HAP-1 (cell line): ENCODE results near the gene TCEA2.

Experiments
- DNase-seq, 2 experiments: peaks; one replicate each; pipeline ENCODE4 v3.0.0-alpha.2; 2016 to 2020; ENCODE audit warnings: low spot score in 2 of 2
- H3K27me3 ChIP-seq: fragments of 250-450 bp; sonication (Bioruptor Pico); 2 replicates; pipeline ENCODE4 v1.5.1; 2020; ENCODE audit warnings: low read depth, mild to moderate bottlenecking, moderate library complexity
- H3K36me3 ChIP-seq: fragments of 250-450 bp; sonication (Bioruptor Pico); replicated peaks from 2 replicates; pipeline ENCODE4 v1.5.1; 2020; ENCODE audit warnings: mild to moderate bottlenecking
- H3K4me1 ChIP-seq: fragments of 250-450 bp; sonication (Bioruptor Pico); 2 replicates; pipeline ENCODE4 v1.5.1; 2020; ENCODE audit warnings: mild to moderate bottlenecking
- H3K4me3 ChIP-seq: fragments of 250-450 bp; sonication (Bioruptor Pico); 2 replicates; pipeline ENCODE4 v1.5.1; 2020; ENCODE audit warnings: mild to moderate bottlenecking, moderate library complexity
- H3K9me3 ChIP-seq: fragments of 250-450 bp; sonication (Bioruptor Pico); 2 replicates; pipeline ENCODE4 v1.5.1; 2020; ENCODE audit warnings: mild to moderate bottlenecking, moderate library complexity
- in situ Hi-C: fragments of 300-500 bp; cut with MboI; formaldehyde crosslinking; loops from 3 replicates; pipeline ENCODE4 v1.14.3; 2020; ENCODE audit warnings: low sequenced_read_pairs, inconsistent platforms, mixed read lengths

TCEA2 gene

GRCh38 chr20:64099880-64100565 lies 37.0 kb downstream of the TCEA2 start:
- no peaks in the 10 kb centered on the region for H3K27me3 ChIP-seq
- no peaks in the 10 kb centered on the region for H3K9me3 ChIP-seq
- peaks cover 5% of the 10 kb centered on the region; the same call in 1 of the 2 replicates for H3K4me1 ChIP-seq
- H3K4me3 ChIP-seq: no peak overlapping the region
- in situ Hi-C loops: no loop called here
- no peak for DNase-seq
- H3K36me3 ChIP-seq: no peaks in the 10 kb centered on the region

DNA sequence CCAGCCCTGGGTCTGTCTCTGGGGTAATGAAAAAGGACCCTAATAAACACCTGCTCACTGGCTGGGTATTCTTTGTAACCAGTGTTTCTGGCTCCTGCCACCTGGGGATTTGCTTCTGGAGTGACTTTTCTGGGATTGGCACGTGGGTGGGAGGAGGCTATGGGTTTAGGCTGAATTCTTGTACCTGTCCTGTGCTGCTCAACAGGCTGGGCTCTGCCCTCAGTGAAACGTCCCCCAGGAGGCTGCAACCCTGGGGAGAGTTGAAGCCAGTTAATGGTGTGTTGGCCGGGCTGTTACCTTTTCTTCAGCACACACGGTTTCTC lies 37.5 kb downstream of the TCEA2 start:
- no peaks in the 10 kb centered on the region for H3K36me3 ChIP-seq
- no peak overlapping the region for H3K4me3 ChIP-seq
- H3K4me1 ChIP-seq: peaks cover 5% of the 10 kb centered on the region; the same call in 1 of the 2 replicates
- no peak for DNase-seq
- no peaks in the 10 kb centered on the region for H3K27me3 ChIP-seq
- in situ Hi-C loops: no loop called here
- H3K9me3 ChIP-seq: no peaks in the 10 kb centered on the region

GRCh38 chr20:64100946-64101688 lies 38.1 kb downstream of the TCEA2 start:
- in situ Hi-C loops: no loop called here
- Histone ChIP-seq H3K36me3 (no peaks in the 10 kb centered on the region), H3K4me1 (peaks cover 5% of the 10 kb centered on the region; the same call in 1 of the 2 replicates), H3K9me3 (no peaks in the 10 kb centered on the region), H3K4me3 (no peak overlapping the region), H3K27me3 (no peaks in the 10 kb centered on the region)
- DNase-seq: no peak

DNA sequence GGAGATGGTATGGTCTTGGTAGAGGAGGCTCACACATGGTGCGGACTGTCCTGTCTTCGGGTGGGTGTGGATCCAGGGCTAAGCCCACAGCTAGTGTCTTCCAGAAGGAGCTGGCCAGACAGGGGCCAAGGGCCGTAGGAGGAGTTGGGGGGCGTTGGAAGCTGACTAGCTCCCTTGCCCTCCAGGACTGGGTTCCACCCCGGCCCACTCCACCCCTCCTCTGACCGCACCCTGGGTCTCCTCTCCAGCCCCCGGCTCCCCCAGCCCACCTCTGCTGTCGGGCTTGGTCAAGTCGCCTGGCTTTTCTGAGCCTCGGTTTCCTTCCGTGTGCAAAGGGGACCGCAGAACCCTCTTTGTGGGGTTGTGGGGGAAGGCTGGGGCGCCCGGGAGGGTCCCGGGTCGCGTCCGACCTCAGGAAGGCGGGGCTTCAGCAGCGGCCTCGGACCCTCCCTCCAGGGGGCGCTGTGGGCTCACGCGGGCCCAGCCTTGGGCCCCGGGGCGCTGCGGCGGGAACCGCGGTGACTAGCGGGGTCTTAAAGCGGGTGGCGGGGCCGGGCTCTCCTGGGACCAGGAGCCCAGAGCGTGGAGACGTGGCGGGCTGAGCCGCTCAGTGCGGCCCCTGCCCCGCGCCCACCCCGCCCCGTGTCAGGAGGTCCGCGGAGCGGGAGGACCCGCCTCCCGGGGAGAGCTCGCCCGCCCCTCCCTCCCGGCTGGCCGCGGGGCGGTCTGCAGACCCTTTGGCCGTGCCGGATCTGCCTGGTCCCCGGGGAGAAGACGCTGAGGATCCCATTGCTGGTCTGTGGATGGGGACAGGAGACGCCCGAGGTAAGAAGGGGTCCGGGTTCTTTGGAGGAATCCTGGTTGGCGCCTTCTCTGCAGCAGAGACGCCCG lies 39.0 kb downstream of the TCEA2 start:
- Histone ChIP-seq H3K27me3 (no peaks in the 10 kb centered on the region), H3K9me3 (no peaks in the 10 kb centered on the region), H3K36me3 (no peaks in the 10 kb centered on the region), H3K4me3 (peak overlapping the region; percentile 56), H3K4me1 (peaks cover 5% of the 10 kb centered on the region; the same call in 1 of the 2 replicates)
- peak; percentile 53 to 89 for DNase-seq
- in situ Hi-C loops: no loop called here

DNA sequence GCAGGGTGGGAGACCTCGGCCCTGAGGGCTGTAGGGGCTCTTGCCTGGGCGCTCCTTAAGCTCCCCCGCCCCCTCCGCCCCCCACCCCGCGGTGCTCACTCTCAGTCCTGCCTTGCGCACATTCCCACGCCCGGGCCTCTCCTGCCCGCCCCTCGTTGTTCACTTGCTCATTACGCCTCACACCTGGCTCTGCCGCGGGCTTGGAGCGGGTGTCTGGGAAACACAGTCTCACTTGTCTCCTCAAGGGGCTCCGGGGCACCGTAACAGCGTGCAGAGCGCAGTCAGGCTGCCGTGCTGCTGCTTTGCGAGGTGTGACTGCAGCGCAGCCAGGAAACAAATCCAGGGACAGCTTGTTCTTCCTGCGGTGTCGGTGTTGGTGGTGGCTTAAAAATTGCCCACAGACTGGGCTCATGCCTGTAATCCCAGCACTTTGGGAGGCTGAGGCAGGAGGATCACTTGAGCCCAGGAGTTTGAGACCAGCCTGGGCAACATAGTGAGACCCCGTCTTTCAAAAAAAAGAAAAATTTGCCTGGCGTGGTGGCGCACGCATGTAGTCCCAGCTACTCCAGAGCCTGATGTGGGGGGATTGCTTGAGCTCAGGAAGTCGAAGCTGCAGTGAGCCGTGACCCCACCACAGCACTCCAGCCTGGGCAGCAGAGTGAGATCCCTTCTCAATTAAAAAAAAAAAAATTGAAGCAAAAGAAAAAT lies 39.8 kb downstream of the TCEA2 start:
- Histone ChIP-seq H3K27me3 (no peaks in the 10 kb centered on the region), H3K4me3 (peak overlapping the region; percentile 56), H3K4me1 (peaks cover 5% of the 10 kb centered on the region; the same call in 1 of the 2 replicates), H3K9me3 (no peaks in the 10 kb centered on the region), H3K36me3 (no peaks in the 10 kb centered on the region)
- in situ Hi-C loops: no loop called here
- DNase-seq: peak; percentile 52 to 73

DNA sequence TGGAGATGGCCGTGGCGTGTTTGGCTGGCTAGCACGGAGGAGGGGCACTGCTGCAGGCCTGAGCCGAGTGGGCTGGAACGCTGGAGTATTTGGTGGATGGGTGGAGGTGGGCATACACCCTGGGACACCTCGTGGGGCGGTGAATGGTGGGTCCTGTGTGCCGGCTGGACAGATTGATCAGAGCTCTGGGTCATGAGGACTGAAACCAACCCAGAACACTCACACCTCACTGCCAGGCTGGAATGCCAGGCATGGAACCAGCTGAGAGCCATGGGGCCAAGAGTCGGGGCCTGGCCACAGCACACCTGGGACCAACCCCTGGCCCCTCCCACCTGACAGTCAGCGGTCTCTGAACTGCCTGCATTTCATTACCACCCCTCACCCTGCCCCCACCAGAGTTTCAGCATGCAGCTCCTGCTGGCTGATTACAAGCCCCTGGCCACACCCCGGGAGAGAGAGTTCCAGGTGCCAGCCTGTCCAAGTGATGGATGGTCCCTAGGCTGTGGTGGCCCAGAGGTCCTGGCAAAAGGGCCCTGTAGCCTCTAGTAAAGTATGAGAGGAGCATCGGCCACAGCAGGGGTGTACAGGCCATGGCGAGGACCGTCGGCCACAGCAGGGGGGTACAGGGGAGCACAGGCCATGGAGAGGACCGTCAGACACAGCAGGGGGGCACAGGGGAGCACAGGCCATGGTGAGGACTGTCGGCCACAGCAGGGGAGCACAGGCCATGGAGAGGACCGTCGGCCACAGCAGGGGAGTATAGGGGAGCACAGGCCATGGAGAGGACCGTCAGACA lies 41.1 kb downstream of the TCEA2 start:
- Histone ChIP-seq H3K36me3 (no peaks in the 10 kb centered on the region), H3K4me1 (peaks cover 5% of the 10 kb centered on the region; the same call in 1 of the 2 replicates), H3K4me3 (no peak overlapping the region), H3K9me3 (no peaks in the 10 kb centered on the region), H3K27me3 (no peaks in the 10 kb centered on the region)
- in situ Hi-C loops: no loop called here
- DNase-seq: no peak

- DNase-seq: no peak
- peaks cover 5% of the 10 kb centered on the region; the same call in 1 of the 2 replicates for H3K4me1 ChIP-seq
Measured at GRCh38 chr20:64104667-64105451, 41.9 kb downstream of the TCEA2 start.

DNA sequence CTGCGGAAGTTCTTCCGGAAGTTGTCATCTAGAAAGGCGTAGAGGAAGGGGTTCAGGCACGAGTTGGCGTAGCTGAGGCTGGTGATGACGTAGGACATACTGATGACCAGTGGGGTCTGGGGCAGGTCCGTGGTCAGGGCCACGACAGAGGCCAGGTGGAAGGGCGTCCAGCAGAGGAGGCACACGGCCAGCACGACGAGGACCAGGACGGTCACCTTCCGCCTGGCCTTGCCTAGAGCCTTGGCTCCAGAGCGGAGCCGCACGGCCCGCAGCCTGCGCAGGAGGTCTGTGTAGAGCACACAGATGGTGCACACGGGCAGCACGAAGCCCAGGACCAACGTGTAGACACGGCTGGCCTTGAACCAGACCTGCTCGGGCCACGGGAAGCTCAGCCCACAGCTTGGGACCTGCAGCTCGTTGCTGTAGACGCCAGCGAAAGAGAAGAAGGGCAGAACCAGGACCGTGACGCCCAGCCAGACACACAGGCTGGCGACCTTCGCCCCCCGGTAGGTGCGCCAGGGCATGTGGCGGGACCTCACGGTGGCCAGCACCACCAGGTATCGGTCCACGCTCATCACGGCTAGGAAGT lies 42.9 kb downstream of the TCEA2 start:
- DNase-seq: no peak
- H3K9me3 ChIP-seq: no peaks in the 10 kb centered on the region
- no peaks in the 10 kb centered on the region for H3K36me3 ChIP-seq
- no peaks in the 10 kb centered on the region for H3K27me3 ChIP-seq
- H3K4me1 ChIP-seq: peaks cover 5% of the 10 kb centered on the region; the same call in 1 of the 2 replicates
- in situ Hi-C loops: no loop called here
- no peak overlapping the region for H3K4me3 ChIP-seq

More at GRCh38 chr20:64104667-64105451, 41.9 kb downstream of the TCEA2 start:
- Histone ChIP-seq H3K9me3 (no peaks in the 10 kb centered on the region), H3K27me3 (no peaks in the 10 kb centered on the region), H3K4me3 (no peak overlapping the region), H3K36me3 (no peaks in the 10 kb centered on the region)
- in situ Hi-C loops: no loop called here

DNA sequence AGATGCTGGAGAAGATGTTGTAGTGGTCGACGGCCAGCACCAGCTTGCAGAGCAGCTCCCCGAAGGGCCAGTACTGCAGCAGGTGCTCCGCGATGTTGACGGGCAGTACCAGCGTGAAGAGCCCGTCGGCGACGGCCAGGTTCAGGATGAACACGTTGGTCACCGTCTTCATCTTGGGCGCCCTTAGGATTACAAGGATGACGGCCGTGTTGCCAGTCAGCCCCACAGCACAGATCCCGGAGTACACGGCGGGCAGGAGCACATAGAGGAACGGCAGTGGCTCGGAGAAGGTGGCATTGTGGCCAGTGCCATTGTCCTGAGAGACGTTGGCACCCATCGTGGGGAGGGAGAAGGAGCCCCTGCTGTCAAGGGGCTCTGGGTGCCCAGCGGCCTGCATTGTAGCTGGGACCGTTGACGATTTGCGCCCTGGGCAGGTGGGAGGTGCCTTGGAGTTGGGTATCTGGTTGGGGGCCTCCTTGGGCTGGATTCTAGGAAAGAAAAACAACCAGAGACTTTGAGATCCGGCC lies 43.5 kb downstream of the TCEA2 start:
- Histone ChIP-seq H3K9me3 (no peaks in the 10 kb centered on the region), H3K36me3 (no peaks in the 10 kb centered on the region), H3K4me3 (no peak overlapping the region), H3K4me1 (peaks cover 5% of the 10 kb centered on the region; the same call in 1 of the 2 replicates), H3K27me3 (no peaks in the 10 kb centered on the region)
- in situ Hi-C loops: no loop called here
- DNase-seq: no peak

- peaks cover 5% of the 10 kb centered on the region; the same call in 1 of the 2 replicates for H3K4me1 ChIP-seq
- H3K27me3 ChIP-seq: no peaks in the 10 kb centered on the region
- no peaks in the 10 kb centered on the region for H3K9me3 ChIP-seq
- in situ Hi-C loops: no loop called here
- no peaks in the 10 kb centered on the region for H3K36me3 ChIP-seq
- no peak within 1 kb of the TSS for H3K4me3 ChIP-seq
- DNase-seq: peak in 1 of 2 experiments; percentile 5
Measured at GRCh38 chr20:64106981-64107735, 44.2 kb downstream of the TCEA2 start, which contains the start of gene NPBWR2. Gene NPBWR2 (minus strand): TSS chr20:64107565. CDS start chr20:64106831, 734 bp downstream.
